Measurements from ENCODE around the gene CDC42EP1.
A peak's percentile ranks its signal among the peaks of the same experiment; 100 is the strongest.
"Not testable (repeated sequence)": the region's sequence is repeated elsewhere in the genome, so short reads cannot be mapped to it uniquely, and the experiment has no call there.

The CDC42EP1 gene, protein sequence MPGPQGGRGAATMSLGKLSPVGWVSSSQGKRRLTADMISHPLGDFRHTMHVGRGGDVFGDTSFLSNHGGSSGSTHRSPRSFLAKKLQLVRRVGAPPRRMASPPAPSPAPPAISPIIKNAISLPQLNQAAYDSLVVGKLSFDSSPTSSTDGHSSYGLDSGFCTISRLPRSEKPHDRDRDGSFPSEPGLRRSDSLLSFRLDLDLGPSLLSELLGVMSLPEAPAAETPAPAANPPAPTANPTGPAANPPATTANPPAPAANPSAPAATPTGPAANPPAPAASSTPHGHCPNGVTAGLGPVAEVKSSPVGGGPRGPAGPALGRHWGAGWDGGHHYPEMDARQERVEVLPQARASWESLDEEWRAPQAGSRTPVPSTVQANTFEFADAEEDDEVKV

DNA sequence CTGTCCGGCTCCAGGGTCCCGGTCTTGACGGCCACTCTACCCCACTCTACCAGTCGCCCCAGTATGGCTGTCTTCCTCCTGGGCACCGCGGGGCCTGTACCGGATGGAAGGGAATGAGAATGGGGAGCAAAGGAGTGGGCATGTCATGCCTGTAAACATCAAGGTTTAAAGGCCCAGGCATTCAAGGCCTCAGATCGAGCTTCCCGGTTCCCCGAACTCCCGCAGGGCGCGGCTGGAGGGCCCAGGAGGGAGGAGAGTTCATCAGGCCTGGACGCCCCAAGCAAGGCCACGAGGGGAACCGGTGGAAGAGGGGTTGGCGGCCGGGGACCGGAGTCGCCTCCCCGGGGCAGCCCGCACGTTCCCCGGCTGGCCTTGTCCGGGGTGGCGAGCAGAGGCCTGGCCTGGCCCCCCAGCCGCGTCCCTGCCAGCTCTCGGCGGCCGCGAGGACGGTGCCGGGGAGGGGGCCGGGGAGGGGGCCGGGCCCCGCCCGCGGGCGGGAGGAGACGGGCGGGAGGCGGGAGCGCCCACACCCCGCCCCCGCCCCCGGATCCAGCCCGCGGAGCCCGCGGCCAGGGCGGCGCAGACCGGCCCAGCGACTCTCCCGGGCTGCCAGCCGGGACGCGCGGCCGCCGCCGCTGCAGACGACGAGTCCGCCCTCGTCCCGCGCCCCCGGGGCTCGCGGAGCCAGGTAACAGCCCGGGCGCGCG is at the start of gene CDC42EP1:
Gene CDC42EP1, plus strand, starts transcription at position 580 of the 707 bp plus-strand sequence. CDS start 5,870 bp downstream, outside the sequence.
- peak in 2 of 3 donors; percentile 29 to 65 for DNase-seq

DNA sequence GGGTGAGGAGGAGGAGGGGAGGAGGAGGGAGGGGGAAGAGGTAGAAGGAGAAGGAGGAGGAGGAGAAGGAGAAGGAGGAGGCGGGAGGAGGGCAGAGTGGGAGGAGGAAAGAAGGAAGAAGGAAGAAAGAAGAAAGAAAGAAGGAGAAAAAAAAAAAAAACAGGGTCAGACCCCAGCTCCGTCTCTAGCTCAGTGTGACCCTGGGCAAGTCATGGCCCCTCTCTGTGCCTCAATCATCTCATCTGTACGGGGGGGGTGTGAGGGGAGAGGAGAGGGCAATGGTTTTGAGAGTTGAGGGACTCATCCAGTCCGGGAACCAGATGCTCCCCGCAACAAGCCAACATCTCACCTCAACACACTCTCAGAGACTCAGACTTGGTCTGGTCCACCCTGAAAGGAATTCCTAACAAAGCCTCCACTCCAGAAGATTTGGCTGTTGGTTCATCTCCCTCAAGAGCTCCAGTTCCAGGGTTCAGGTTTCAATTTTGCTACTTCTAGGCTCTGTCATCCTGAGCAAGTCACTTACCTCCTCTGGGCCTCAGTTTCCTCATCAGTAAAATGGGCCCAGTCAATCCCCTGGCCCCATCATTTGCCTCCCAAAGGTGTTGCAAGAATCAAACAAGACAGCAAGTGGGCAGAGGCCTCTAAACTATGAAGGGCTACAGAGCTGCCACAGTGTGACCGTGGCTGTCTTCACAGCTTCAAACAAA is 48.7 kb upstream of the CDC42EP1 start:
- DNase-seq: no peak

DNA sequence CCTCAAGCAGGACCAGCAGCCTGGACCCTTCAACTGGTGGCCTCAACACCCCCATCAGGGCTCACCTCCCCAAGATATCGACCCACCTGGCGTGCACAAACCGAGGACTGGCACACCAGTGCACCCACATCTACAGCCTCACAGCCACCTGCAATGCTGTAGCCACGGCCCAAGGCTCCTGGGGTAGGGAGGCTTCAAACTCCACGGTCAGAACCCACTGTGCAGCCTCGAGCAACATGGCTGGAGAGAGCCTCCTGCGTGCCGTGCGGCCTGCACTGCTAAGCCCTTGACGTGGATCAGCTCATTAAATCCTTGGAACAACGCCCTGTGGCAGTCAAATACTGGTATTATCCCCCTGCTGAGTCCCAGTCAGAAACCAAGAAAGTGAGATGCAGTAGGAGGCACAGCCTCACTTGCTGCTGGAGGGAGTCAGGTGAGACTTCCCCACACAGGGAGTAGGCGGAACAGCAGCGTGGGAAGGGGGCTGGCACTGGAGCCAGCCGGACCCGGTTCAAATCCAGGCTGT is 45.7 kb upstream of the CDC42EP1 start:
- DNase-seq: no peak

DNA sequence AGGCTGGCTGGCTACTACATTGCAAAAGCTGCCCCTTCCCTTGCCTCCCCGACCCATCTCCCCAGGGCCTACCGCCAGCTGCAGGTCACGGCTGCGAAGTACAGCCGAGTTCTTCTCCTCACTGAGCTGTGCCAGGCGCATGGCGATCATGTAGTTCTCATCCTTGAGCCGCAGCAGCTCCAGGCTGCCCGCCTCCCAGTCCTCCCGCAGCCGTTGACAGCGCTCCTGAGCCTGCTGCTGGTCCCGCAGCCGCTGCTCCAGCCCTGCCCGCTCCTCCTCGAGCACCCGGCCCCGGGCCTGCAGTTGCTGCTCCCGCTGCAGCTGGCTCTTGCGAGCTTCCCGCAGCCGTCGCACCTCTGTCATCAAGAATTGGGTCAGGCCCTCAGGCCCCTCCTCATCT is 44.4 kb upstream of the CDC42EP1 start:
- DNase-seq: no peak

DNA sequence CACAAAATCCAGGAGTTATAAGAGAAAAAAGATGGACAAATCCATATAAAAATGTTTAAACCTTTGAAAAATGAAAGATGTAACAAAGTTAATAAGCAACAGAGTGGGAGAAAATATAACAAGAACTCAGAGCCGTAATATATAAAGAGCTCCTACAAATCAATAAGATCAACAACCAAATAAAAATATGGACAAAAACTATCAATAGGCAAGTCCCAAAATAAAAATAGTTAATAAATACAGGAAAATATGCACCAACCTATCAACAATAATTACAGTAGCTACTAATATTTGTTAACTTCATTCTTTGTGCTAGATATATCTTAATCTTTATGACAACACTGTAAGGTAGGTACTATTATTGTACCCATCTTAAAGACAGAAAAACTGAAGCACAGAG is 43.8 kb upstream of the CDC42EP1 start:
- DNase-seq: no peak

DNA sequence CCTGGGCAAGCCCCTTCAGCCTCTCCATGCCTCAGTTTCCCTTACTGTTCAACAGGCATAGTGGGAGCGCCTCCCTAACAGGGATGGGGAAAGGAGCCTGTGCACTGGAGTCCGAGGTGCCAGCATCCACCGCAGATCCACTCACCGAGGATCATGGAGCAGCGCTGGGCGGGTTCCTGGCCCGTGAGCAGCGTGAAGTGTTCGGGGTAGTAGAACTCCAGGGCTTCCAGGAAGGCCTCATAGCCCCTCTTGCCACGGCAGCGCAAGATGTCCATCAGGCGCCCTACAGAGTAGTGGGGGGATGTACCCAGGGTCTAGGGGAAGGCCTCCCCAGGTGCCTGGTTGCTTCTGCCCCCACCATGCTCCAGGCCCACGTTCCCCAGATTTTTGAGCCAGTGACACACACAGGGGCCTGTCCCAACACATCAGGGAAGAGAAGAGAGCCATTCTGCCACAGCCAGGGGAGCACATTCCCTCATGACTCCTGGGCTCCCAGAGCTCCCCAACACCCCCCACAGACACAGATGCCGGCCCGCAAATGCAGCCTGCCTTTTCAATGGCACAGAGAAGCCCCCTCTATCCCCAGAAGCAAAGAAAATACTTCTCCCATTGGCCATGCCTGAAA is 42.3 kb upstream of the CDC42EP1 start:
- DNase-seq: no peak

DNA sequence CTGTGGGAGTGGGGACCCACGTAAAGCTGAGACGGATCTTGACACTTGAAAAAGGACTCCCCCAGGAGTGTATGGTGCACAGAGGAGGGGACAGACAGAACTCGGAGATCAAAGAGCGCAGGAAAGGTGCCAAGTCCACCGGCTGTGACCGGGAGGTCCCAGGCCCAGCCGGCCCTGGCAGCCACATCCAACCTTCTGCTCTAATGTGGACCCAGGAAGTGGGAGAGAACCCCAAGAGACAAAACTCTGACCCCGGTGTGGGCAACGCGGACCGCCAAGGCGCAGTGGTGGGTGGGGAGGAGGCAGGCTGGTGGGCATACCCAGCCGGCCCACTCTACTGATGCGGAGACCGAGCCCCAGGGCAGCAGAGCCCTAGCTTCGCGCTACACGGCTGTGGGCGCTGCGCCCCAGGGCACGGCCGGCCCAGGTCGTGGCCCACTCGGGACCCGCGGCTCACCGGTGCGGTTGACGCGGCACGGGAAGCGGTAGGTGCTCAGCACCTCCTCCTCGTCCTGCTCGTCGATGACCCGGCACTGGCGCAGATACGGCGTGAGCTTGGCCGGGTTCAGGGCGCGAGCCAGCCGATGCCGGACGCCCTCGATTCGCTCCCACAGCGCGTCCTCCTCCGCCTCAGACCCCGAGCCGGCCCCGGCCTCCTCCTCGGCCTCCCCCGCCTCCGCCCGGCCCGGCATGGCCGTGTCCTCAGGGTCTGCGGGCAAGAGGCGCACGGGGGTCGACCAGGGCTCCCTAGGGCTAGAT is 41.6 kb upstream of the CDC42EP1 start:
- DNase-seq: peak in 1 of 3 donors; percentile 17

DNA sequence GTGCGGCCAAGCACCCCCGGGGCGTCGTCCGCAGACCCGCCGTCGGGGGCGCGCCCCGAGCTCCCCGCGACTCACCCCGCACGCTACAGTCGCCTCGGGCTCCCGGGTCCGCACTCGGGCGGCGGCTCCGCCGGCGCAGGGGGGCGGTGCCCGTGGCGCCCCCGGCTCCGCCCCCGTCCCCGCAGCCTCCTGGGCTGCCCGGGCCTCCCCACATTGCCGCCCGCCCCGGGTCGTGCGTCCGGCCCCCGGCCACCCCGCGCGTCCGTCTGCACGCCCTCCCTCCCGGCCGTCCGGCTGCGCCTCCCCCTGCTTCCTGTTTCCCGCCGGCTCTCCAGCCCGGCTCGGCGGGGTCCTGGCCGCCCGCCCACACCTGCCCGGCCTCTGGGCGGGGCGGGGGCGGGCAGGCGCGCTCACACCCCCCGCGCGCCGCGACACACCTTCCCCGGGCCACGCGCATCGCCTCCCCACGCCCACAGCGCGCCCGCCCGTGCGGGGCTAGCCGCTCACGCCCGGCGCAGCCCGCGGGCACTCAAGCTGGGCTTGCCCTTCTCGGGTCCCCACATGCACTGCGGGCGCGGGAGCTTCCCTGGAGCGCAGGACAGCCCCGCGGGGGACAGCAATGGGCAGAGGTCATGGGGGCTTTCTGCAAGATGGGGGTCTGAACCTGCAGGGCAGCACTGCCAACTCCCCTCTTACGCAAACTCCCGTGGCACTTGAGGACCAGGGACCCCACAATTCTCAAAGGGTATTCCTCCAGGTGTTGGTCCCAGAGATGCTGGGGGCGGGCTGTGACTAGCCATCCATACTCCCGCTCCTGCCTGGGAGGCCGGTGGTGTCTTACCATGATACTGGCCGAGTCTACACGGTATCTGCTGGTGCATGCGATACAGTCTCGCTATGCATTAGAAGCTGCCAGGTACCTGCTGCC is 40.7 kb upstream of the CDC42EP1 start, which contains the start of gene CARD10:
Gene CARD10, minus strand, starts transcription at position 148 of the 928 bp plus-strand sequence. CDS start 215 bp downstream, outside the sequence.
- peak in 1 of 3 donors; percentile 54 for DNase-seq

DNA sequence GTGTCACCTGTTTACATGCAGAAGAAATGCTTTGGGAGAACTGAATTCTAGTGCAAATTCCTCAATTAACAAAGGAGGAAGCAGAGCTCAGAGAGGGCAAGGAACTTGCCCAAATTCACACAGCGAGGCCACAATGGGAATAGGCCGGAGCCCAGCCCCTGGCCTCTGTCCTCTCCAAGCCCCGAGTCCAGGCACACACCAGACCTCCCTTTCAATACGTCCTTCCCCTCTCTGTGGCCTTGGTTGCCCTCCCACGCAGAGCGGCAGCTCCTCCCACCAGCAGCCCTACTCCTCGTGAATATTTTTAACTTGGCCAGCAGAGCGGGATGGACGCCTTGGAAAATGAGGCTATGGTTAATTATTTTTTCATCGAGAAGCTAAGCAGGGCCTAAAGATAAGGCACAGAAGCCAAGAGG is 39.5 kb upstream of the CDC42EP1 start:
- no peak for DNase-seq

DNA sequence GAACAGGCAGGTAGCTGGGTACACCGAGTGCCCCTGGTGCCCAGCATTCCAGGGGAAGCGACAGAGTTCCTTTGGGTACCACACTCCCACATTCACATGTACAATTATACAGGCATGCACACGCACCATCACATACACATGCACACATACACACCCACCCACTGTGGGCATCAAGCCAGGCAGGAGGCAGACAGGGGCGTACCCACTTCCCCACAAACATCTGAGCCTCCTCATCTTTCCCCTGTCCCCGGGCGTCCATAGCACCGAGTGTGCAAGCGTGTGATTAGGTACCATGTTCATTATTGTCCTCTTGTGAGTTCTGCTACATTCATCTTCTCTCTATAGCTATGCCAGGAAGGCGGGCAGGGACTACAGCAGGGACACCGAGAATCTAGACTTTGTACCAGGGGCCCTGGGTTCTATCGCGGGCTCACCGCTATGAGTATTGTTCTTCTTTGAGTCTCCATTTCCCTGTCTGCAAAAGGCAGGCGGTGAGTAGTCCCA is 39.0 kb upstream of the CDC42EP1 start:
- no peak for DNase-seq

DNA sequence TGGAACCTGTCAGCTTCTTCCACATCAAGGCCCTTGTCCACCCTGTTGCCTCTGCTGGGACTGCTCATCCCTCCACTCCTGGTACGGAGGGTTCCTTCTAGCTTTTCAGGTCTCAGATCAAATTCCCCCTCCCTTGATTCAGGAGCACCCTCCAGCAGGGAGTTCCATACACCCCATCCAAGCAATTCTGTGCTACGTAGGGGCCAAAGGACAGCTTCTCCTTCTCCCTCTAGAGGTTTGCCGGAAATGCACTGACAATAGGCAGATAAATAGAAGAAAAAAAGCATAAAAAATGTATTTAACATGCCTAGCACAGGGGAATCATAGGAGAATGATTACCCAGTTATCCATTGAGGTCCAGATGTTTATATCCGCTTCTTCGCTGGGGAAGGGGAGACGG is 37.8 kb upstream of the CDC42EP1 start:
- no peak for DNase-seq

DNA sequence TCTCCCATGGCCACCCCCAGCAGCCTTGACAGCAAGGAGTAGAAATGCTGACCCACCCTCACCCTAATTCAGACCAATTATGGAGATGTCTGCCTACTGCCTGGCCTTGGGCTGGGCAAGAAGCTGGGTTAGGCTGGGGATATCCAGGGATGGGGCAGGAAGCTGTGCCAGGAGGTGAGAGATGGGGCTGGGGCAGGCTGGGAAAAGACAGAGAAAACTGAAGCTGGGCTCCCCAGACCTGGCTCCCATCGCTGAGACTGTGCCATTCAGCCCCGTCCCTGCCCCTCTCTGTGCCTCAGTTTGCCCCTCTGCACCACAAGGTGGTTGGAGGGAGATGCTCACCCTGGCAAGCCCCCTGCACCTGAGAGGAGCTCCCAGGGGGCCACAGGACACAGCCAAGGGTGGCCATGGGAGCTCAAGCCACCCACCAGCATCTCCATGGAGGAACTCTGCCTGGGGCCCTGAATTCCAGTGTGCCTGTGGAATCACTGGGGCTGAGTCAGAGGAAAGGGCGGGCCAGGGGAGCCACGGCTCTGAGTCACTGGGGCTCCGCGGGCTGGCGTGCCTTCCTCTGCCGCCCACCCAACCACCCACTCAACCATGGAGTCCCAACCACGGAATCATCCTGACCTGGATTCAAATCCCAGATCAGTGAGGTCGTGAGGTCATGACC is 35.1 kb upstream of the CDC42EP1 start:
- peak; percentile 88 to 93 (median 93) for DNase-seq

DNA sequence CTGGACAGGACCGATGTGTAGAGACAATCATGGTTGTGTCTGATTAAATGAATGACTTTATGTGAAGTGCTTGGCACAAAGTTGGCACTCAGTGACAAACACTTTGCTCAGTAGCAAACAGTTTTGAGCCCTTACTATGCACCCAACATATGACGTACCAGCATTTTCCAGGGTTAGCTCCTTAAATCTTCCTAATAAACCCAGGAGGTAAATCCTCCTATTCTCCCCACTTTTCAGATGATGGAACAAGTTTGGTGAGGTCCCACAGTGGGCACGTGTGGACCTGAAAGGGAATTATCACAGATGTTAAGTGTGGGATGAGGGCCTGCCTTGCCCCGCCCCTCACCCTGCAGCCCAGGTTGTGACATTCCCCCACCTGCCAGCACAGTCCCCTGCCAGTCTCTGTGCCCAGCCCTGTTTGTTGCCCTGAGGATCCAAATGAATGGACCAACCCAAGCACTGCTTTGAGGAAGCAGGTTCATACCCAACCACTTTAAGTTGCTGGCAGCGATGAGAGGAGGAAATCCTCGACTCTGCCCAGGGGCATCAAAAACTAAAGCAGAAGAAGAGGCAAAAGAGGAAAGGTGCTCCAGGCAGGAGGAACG is 34.4 kb upstream of the CDC42EP1 start:
- no peak for DNase-seq

DNA sequence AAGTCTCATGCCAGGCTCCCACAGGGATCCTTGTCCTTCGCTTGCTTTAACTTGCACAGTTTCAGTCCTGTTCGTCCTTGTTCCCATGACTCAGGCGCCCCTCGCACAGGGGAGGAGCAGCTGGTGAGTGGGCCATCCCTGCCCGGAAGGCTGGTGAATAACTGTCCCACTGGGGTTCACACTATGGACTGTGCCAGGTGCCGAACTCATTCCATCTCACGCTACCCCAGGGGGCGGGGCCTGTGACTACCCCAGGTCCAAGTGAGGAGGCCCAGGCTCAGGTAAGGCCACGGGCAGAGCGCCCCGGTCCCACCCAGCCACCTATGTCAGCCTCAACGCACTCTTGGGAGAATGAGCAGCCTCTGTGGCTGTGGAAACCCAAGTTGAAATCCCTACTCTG is 33.9 kb upstream of the CDC42EP1 start:
- DNase-seq: no peak

DNA sequence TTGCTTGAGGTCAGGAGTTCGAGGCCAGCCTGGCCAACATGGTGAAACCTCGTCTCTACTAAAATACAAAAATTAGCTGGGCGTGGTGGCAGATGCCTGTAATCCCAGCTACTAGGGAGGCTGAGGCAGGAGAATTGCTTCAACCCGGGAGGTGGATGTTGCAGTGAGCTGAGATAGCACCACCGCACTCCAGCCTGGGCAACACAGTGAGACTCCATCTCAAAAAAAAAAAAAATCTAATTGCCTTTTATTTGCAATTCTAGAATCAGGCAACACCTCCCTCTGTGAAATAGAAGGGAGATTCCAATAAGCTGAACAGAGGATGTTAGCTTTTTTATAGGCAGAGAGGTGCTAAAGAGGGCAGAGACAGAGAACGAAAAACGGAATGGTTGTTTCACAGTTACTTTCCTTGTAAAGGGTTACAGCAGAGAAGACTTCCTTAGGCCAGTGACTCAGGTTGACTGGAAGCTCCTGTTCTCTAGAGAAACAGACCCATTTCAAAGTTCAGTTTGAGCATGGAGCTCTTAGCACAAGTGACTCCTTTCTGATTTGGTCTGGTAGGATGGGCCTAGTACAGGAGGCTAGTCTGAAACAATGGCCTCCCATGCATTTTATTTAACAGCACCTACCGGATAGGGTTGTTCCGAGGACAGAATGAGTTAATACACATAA is 33.1 kb upstream of the CDC42EP1 start:
- not testable (repeated sequence) for DNase-seq

DNA sequence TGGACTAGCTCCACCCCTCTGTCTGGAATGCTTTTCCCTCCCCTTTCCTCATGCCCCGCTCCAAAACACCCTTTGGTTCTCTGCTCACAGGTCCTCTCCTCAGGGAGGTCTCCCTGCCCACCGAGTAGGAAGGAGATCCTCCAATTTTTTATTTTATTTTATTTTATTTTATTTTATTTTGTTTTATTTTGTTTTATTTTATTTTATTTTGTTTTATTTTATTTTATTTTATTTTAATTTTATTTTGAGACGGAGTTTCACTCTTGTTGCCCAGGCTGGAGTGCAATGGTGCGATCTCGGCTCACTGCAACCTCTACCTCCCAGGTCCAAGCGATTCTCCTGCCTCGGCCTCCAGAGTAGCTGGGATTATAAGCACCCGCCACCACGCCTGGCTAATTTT is 32.3 kb upstream of the CDC42EP1 start:
- not testable (repeated sequence) for DNase-seq

DNA sequence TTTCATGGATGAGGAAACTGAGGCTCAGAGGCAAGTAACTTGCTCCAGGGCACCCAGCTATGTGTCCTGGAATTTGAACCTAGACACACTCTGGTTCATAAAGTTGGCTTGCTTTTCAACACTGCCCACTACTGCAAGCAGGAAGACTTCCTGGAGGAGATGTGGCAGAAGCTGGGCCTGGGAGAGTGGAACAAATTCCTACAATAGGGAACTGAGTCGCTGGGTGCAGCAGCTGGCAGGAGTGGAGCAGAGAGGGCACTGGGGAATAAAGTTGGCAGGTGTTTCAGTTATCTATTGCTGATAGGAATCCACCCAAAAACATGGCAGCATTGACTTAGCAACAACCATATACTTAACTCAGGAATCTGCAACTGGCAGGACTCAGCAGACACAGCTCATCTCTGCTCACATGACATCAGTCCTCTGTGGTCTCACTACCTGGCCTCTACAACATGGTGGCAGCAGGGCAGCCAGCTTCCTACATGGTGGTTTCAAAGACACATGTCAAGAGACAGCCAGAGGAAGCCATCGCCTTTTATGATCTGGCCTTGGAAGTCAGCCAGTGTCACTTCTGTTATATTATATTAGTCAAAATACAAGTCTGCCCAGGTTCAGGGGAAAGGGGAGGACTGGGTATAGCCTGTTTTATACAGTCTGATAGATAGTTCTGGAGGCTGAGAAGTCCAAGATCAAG is 30.5 kb upstream of the CDC42EP1 start:
- no peak for DNase-seq

DNA sequence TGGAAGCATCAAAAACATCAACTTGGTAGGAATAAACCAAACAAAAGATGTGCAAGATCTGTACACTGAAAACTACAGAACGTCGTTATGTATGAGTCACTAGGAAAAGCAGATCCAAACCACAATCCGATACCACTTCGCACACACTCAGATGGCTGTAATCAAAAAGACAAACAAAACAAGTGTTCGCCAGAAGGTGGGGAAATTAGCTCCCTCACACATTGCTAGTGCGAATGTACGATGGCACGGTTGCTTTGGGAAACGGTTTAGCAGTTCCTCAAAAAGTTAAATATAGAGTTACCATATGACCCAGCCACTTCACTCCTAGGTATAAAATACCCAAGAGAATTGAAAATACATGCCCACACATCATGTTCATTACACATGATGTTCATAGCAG is 26.3 kb upstream of the CDC42EP1 start:
- DNase-seq: peak; percentile 48 to 69 (median 69)

All from suppressor macrophage treated with lipopolysaccharide for 1 hour (primary cell).